Measurements from ENCODE around the gene PTGR2.

The PTGR2 gene

DNA sequence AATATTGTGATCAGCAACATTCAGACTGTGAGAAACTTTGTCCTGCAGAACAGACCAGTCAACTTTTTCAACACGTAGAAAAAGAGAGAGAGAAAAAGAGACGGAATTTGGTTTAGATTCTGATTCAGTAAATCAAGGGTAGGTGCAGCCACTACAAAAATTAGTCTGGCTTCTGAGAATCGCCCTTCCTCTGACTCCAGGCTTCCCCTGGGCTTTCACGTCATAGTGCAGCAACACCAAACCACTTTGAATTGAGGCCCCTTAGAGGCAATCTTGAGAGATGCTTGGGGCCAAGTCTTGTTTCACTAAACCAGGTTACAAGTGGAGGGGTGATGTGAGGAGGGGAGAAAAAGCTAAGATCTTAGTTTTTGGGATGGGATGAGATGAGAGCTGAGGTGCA is 37.5 kb upstream of the PTGR2 start:
- no peak overlapping the region for H3K27ac ChIP-seq
- TF ChIP-seq, protein P1, sequence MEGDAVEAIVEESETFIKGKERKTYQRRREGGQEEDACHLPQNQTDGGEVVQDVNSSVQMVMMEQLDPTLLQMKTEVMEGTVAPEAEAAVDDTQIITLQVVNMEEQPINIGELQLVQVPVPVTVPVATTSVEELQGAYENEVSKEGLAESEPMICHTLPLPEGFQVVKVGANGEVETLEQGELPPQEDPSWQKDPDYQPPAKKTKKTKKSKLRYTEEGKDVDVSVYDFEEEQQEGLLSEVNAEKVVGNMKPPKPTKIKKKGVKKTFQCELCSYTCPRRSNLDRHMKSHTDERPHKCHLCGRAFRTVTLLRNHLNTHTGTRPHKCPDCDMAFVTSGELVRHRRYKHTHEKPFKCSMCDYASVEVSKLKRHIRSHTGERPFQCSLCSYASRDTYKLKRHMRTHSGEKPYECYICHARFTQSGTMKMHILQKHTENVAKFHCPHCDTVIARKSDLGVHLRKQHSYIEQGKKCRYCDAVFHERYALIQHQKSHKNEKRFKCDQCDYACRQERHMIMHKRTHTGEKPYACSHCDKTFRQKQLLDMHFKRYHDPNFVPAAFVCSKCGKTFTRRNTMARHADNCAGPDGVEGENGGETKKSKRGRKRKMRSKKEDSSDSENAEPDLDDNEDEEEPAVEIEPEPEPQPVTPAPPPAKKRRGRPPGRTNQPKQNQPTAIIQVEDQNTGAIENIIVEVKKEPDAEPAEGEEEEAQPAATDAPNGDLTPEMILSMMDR (conservative IDR thresholded peaks at IDR 0.05) = no peak

DNA sequence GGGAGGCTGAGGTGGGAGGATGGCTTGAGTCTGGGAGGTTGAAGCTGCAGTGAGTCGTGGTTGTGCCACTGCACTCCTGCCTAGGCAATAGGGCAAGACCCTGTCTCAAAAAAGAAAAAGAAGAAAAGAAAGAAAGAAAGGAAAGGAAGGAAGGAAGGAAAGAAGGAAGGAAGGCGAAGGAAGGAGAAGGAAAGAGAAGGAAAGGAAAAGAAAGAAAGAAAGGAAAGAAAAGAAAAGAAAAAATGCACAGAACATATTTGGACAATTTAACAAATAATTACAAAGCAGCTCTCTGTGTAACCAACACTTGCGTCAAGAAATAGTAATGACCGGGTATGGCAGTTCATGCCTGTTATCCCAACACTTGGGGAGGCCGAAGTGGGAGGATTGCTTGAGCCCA is 35.8 kb upstream of the PTGR2 start:
- no peak overlapping the region for H3K27ac ChIP-seq
- TF ChIP-seq, protein P1 (conservative IDR thresholded peaks at IDR 0.05) = no peak

DNA sequence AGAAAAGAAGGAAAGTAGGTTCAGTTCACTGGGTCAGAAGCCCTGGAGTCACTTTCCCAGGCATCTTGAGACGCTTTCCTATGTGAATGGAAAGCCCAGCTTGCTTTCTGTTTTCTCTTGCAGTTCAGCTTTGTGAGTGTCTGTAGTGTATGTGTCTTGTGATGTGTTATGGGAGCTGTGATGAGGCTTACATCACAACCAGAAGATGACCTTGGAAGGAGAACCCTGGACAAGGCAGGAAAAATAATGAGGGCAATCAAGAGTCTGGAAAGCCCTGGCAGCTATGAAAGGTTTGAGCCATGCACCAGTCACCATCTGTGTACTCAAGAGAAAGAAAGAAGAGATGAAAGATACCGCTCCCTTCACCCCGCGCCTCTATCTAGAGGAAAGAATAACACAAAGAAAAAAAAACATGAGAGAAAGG is 35.2 kb upstream of the PTGR2 start:
- no peak overlapping the region for H3K27ac ChIP-seq
- TF ChIP-seq, protein P1 (conservative IDR thresholded peaks at IDR 0.05) = no peak

DNA sequence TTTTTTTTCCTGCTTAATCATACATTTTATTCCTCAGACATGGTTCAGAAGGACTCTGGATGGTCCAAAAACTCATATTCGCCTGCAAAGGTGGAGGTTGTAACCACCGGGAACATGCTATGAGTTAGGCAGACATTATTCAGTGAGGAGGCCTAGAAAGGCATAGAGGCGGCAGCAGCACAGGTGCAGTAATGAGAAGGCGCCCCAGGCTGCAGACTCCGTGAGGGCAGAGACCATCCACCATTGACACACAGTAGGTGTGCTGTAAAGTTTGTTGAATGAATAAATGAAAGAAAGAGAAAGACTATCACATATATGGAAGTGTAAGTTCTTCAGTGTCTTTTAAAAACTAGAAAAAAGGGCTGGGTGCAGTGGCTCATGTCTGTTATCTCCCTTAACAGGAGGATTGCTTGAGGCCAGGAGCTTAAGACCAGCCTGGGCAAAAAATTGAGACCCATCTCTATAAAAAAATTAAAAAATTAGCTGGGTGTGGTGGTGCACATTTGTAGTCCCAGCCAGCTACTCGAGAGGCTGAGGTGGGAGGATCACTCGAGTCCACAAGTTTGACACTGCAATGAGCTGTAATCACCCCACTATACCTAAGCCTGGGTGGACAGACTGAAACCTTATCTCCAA is 34.5 kb upstream of the PTGR2 start:
- H3K27ac ChIP-seq = no peak overlapping the region
- TF ChIP-seq, protein P1 (conservative IDR thresholded peaks at IDR 0.05) = no peak

DNA sequence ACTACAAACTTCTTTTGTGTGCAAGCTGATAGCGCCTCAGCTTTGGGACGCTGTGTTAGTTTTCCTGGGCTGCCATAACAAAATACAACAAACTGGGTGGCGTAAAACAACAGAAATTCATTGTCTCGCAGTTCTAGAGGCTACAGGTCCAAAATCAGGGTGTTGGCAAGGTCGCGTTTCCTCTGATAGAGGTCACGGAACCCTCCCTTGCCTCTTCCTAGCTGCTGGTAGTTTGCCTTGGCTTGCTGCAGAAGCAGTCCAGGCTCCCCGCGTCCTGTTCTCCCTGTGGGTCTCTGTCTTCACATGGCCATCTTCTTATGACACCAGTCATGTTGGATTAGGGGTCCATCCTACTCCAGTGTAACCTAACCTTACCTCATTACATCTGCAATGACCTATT is 32.8 kb upstream of the PTGR2 start:
- TF ChIP-seq, protein P1 (conservative IDR thresholded peaks at IDR 0.05) = no peak

DNA sequence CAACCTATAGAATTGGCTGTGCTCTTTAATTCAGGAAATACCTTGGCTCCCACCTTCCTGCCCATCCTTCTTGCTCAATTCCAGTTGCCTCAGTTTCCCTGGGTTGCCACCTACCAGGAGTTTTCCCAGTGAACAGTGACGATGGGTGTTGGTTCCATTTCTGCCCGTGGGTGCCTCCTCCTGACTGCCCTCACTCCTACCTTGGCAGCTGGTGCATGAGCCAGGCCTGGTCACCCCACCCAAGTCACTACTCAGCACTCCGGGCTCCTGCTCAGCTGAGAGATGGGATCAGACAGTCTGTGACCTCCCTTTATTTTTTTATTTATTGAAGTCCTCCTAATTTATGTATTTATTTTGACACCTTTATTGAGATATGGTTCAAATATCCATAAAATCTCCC is 31.0 kb upstream of the PTGR2 start:
- TF ChIP-seq, protein P1 (conservative IDR thresholded peaks at IDR 0.05) = no peak
- H3K27ac ChIP-seq = no peak overlapping the region

More for the DNA sequence above, 32.8 kb upstream of the PTGR2 start:
- no peak overlapping the region for H3K27ac ChIP-seq

DNA sequence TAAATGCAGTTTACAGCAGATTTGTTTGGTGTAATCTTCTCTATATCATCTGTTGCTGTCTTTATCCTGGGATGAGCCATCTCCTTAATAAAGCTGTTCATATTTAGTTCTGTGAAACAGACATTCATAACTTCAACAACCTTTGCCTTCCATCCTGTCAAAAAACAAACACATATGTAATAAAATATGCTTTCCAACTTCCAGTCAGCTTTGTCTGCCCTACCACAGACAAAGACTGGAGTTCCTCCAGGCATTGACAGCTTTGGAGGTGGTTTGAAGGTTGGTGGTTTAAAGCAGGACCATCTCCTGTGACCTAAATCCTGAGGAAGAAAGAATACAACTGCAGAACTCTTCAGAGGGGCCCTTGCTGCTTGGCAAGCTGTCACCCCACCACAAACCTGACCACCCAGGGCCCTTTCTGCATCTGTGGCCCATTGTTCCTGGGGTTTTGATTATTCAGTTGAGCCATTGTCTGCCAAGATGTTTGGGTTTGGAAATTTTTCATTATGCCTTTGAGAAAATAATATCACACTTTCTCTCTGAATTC is 28.2 kb upstream of the PTGR2 start:
- no peak overlapping the region for H3K27ac ChIP-seq

More for the DNA sequence above, 28.2 kb upstream of the PTGR2 start:
- TF ChIP-seq, protein P1 (conservative IDR thresholded peaks at IDR 0.05) = no peak

Data from VCaP (cell line).